HG03457 (cell line): ENCODE data around the gene HSD11B2.
"Not testable (repeated sequence)": the region's sequence is repeated elsewhere in the genome, so short reads cannot be mapped to it uniquely, and the experiment has no call there.

Source experiments
- ATAC-seq: cut with Tn5 transposase; IDR thresholded peaks from one replicate; pipeline ENCODE4 v1.9.1; 2021; ENCODE audit warnings: moderate number of reproducible peaks; ENCODE audit not compliant: unreplicated experiment

The HSD11B2 gene

GRCh38 chr16:67413978-67414911 is 16.7 kb upstream of the HSD11B2 start:
- ATAC-seq, result no peak

- not testable (repeated sequence) for ATAC-seq
Measured at GRCh38 chr16:67415421-67415820, 15.5 kb upstream of the HSD11B2 start.

DNA sequence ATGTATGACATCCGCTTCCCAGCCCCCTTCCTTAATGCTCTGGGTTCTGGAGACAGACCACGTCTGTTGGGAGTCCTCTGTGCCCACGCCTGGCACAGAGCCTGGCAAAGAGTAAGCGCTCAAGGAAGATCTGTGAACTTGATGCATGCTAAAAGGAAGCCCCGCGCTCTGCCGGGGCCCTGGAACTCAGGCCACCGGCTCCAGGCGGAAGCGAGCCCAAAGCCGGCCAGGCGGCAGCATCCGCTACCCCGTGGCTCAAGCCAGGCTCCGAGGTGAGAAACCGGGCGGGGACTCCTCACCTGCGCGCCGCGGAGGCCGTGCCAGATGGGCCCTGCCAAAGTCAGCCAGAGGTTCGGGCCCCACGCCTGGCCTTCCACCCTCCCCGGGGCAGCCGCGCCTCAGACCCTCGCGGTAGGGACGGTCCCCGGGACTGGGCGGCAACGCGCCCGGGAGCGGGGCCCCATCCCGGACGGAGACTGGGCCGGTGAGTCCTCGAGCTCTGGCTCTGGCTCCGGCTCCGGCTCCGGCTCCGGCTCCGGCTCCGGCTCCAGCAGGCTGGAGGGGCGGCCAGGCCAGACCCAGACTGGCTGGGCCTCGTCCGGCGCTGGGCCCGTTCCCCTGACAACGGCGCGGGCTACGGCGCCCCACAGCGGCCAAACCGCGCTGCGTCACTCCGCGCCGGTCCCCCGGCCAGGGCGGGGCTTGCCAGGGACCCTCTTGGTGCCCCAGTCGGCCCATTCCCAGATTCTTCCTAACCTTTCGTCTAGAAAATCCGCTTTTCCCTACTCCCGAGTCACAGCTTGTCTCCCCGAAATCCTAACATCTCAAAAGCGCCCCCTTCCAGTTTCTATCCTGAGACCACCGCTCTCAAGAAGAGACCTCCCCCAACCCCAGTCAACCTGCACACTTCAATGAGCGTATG is 14.8 kb upstream of the HSD11B2 start, which contains the start of gene ZDHHC1:
Gene ZDHHC1 (minus strand): TSS at position 606 of the 922 bp plus-strand sequence. CDS start 8,702 bp downstream, outside the sequence.
- no peak for ATAC-seq

GRCh38 chr16:67417333-67418061 is 13.4 kb upstream of the HSD11B2 start:
- no peak for ATAC-seq

DNA sequence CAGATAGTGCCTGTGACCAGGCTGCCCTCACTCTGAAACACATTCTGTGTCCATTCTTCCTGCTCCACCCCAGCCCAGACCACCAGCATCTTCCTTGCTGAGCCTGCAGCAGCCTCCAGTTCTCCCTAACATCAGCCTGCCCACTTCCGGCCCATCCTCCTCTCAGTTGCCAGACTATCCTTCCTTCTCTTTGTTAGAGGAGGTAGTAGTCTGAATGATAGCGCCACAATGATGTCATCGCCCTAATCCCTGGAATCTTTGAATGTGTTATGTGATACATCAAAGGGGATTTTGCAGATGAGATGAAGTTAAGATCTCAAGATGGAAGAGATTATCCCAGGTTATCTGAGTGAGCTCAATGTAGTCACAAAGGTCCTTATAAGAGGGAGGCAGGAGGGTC is 11.4 kb upstream of the HSD11B2 start:
- no peak for ATAC-seq

GRCh38 chr16:67419931-67420330 is 11.0 kb upstream of the HSD11B2 start:
- ATAC-seq, result no peak

GRCh38 chr16:67421030-67421429 is 9.9 kb upstream of the HSD11B2 start:
- no peak for ATAC-seq

DNA sequence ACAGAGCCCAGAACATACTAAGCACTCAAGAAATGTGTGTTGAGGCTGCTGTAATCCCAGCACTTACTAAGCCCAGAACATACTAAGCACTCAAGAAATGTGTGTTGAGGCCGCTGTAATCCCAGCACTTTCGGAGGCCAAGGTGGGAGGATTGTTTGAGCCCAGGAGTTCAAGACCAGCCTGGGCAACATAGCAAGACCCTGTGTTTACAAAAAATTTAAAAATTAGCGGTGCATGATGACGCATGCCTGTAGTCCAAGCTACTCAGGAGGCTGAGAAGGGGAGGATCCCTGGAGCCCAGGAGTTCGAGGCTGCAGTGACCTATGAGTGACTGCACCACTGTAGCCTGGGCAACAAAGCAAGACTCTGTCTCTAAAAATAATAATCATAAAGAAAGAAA is 7.9 kb upstream of the HSD11B2 start:
- ATAC-seq, result no peak

DNA sequence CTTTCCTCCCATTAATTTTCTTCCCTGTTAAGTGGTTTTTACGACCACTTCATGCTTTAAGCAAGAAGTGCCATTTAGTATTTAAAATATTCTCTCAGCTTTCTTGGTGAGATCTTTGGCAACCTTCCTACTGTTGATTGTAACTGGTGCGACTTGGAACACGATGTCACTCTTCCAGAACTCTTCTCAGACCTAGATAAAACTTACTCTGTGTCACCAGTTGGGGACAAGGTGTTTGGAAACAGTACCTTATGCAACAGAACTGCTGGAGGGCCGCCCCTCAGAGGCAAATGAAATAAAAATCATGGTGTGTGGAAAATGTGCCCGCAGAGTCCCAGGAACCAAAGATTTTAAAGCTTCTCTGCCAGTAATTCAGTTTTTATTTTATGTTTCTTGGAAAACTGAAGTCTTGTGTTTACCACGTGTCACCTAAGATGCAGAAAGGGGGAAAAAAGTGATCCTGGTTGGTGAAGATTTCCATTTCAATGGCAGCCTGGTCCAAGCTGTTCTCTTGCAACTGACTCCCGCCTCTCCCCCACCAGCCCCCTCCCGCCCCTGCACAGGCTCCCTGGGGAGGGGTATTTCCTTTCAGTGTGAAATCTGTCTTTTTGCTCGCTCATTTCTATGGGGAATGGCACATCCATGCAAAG is 7.2 kb upstream of the HSD11B2 start:
- ATAC-seq, result no peak

GRCh38 chr16:67424261-67424615 is 6.7 kb upstream of the HSD11B2 start:
- no peak for ATAC-seq

DNA sequence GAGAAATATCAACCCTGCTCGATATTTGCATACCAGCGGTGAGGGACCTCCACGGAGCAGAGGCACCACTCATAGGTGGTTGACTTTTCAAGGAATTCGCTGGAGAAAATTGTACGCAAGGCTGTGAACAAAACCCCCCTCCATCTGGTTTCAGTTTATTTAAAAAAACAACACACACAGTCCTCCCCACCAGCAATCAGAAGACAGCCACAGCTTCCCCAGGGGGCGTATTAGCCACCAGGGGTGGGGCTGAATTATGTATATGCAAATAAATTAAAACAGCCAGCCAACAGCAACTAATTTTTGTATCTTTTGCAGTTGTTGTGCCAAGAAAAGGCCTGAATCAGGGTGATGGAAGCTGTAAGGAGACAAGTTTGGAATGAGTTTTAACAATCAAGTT is 5.9 kb upstream of the HSD11B2 start:
- ATAC-seq, result no peak

DNA sequence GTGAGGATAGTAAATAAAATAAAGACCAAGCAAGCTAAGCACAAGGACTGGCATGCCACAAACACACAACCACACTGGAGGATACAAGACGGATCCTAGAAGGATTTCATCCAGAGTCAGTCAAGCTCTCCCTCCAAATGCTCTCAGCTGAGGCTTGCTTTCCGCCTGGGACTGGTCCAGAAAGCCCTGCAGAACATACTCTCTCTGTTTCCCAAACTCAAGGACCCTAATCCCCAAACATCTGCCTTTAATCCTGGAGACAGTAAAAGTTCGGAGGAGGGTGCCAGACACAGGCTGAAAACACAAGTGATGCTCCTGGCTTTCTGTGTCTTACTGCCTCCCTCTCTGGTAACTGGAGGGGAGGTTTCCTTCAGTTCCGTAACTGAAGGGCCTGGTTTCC is 5.3 kb upstream of the HSD11B2 start:
- ATAC-seq, result no peak

DNA sequence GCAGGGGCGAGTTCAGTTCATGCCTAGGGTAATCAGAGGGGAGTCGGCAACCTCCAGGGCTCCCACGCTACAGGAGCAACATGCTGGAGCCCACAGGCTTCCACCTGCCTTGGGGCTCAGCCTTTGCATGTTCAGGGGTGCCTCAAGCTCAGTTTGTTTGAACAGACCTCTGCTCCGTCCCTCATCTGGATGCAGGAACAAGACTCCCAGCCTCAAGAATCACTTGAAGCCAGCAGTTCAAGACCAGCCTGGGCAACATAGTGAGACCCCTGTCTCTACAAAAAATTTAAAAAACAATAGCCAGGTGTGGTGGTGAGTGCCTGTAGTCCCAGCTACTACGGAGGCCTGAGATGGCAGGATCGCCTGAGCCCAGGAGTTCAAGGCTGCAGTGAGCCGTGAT is 4.9 kb upstream of the HSD11B2 start:
- ATAC-seq, result no peak

DNA sequence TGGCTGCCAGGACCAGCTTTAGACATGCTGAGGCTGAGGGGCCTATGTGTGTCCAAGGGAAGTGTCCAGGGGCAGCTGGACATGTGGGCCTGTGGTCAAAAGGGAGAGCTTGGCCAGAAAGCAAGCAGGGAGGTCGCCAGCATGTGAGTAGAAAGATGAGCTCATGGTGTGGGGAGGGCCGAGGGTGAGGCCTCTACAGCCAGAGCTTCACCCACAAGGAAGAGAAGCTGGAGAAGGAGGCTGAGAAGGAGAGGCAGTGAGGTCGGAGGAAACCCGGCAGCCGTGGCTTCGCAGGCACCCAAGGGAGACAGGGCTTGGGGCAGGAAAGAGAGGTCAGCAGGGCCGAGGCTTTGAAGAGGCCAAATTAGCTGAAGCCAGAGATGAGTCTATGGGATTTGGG is 4.0 kb upstream of the HSD11B2 start:
- ATAC-seq, result no peak

GRCh38 chr16:67428146-67428731 is 2.7 kb upstream of the HSD11B2 start:
- ATAC-seq, result no peak

GRCh38 chr16:67429053-67429798 is 1.7 kb upstream of the HSD11B2 start:
- ATAC-seq, result no peak

GRCh38 chr16:67429799-67430503 is 970 bp upstream of the HSD11B2 start:
- ATAC-seq, result no peak

GRCh38 chr16:67430504-67430976 is 381 bp upstream of the HSD11B2 start:
- no peak for ATAC-seq
